NCI-H1092 treated with DMSO at 0.1 percent for 48 hours (cell line): Measurements from ENCODE around the gene MFN2.
"Not testable (repeated sequence)": the region's sequence is repeated elsewhere in the genome, so short reads cannot be mapped to it uniquely, and the experiment has no call there.

Source experiments
- DNase-seq: peaks from one replicate; lab custom pipeline; 2025; lab: John Stamatoyannopoulos, UW

MFN2 gene

DNA sequence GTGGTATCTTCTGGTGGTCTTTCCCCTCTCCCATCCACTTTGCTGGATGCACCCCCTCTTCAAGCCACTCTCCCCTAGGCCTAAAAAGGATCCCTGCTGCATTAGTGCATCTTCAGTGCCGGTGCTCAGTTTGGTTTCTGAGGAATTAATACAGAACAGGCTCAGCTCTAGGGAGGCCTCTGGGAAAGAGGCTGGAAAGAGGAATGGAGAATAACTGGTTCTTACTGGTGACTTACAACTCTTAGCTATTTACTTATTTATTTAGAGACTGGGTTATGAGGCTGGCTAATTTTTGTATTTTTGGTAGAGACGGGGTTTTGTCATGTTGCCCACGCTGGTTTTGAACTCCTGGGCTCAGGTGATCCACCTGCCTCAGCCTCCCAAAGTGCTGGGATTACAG lies 19.0 kb downstream of the MFN2 start:
- DNase-seq = no peak

DNA sequence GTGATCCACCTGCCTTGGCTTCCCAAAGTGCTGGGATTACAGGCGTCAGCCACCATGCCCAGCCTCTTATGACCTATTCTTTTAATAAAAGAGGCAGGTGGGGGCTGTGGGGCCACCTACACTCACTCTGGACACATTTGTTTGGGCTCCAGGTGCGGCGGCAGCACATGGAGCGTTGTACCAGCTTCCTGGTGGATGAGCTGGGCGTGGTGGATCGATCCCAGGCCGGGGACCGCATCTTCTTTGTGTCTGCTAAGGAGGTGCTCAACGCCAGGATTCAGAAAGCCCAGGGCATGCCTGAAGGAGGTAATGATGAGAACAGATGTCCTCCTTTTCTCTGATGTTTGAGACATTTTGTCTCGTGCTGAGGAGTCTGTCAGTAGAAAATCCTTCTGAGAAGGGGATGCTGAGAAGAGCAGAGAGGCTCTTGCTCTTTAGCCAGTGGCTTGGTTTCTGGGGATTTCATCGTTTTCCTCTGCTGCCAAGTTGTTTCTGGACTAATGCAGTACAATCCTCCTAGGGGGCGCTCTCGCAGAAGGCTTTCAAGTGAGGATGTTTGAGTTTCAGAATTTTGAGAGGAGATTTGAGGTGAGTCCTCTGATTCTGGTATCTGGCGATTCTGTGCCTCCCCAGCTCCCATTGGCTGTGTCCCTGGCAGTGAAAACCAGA lies 21.1 kb downstream of the MFN2 start:
- DNase-seq = peak; percentile 5

DNA sequence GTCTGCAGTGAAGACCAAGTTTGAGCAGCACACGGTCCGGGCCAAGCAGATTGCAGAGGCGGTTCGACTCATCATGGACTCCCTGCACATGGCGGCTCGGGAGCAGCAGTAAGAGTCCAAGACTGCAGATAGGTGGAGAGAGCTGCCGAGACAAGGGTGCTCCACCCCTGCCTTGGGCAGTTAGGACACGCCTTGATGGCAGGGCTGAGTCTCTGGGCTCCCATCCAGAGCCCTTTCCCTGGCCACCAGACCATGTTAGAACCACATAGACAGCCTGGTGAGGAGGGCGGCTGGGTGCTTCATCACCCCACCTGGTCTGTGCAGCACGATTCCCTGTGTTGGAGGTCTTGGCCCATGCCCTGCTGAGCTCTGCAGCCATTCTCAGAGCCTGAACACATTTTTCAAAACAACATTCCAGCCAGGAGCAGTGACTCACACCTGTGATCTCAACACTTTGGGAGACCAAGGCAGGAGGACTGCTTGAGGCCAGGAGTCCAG lies 21.8 kb downstream of the MFN2 start:
- DNase-seq = no peak

DNA sequence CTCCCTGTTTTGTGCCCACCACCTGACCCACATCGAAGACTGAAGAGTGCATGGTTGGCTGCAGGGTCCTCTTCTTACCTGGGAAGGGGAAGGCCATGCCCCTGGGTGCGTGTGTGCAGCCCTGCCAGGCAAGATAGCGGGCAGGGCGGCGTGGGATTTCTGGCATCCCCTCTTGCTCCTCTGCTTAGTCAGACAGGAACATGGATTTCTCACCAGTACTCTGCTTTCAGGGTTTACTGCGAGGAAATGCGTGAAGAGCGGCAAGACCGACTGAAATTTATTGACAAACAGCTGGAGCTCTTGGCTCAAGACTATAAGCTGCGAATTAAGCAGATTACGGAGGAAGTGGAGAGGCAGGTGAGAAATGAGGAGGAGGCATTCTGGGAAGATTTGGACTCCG lies 23.5 kb downstream of the MFN2 start:
- no peak for DNase-seq

DNA sequence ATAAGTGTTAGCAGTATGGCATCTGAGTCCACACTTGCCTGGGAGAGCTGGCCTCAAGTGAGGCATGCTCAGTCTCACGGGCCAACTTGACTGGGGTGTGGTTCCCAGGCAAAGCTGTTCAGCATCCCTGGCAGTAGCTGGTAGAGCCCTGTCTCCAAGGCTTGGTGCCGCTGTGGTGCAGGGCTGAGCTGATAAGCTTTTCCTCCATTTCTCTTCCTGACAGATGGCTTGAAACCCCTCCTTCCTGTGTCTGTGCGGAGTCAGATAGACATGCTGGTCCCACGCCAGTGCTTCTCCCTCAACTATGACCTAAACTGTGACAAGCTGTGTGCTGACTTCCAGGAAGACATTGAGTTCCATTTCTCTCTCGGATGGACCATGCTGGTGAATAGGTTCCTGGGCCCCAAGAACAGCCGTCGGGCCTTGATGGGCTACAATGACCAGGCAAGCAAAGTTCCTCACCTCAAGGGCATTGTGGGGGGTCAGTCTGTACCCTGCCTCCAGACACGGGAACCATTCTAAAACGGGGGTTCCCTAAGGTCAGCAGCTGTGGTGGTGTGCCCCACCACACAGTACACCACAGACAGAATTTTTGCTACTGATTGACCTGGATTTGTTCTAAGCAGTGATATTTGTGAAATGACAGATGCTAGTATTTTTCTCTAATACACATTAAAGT lies 25.4 kb downstream of the MFN2 start:
- no peak for DNase-seq

DNA sequence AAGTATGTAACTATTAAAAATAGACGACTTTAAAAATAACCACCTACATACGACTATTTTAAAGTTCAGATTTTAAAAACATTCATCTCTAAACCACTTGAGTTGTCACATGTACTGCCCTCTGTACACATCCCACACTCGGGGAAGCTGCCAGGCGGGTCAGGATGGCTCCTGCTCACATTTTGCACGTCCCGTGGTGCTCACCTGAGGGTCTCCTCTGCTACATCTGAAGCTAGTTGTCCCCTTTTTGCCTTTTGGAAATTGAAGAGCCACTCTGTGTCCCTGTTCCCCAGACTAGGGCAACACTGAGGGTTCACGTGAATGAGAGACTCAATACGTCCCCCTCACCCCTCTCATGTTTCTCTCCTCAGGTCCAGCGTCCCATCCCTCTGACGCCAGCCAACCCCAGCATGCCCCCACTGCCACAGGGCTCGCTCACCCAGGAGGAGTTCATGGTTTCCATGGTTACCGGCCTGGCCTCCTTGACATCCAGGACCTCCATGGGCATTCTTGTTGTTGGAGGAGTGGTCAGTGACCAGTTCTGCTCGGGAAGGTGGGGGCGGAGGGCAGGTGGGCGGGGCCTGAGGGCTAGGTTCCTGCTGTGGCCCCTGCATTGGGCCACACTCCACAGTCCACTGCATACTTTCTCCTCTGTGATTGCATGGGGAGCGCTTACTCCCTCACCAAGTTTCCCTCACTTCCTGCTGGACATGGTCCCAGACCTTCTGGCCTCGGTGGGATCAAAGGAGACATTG lies 26.1 kb downstream of the MFN2 start:
- no peak for DNase-seq

DNA sequence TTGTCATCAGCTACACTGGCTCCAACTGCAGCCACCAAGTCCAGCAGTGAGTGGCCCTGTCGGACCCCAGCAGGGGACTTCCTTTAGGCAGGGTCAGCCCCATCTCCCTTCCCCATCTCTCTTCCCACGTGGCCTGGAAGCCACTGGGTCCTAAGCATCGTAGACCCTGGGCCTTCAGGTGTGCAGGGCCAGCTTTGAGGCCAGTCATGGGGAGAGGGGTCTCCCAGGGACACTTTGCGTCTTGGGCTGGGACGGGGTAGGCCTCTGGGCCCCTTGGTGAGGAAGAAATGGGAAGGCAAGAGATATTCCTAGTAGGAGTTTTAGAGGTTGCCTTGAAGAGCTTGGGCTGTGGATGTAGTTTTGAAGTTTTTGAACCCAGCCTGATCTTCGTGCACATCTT lies 27.0 kb downstream of the MFN2 start:
- DNase-seq = no peak

DNA sequence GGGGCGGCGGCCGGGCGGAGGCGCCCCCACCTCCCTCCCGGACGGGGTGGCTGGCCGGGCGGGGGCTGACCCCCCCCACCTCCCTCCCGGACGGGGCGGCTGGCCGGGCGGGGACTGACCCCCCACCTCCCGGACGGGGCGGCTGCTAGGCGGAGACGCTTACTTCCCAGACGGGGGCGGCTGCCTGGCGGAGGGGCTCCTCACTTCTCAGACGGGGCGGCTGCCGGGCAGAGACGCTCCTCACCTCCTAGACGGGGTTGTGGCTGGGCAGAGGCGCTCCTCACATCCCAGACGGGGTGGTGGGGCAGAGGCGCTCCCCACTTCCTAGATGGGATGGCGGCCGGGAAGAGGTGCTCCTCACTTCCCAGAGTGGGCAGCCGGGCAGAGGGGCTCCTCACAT lies 28.1 kb downstream of the MFN2 start:
- not testable (repeated sequence) for DNase-seq

DNA sequence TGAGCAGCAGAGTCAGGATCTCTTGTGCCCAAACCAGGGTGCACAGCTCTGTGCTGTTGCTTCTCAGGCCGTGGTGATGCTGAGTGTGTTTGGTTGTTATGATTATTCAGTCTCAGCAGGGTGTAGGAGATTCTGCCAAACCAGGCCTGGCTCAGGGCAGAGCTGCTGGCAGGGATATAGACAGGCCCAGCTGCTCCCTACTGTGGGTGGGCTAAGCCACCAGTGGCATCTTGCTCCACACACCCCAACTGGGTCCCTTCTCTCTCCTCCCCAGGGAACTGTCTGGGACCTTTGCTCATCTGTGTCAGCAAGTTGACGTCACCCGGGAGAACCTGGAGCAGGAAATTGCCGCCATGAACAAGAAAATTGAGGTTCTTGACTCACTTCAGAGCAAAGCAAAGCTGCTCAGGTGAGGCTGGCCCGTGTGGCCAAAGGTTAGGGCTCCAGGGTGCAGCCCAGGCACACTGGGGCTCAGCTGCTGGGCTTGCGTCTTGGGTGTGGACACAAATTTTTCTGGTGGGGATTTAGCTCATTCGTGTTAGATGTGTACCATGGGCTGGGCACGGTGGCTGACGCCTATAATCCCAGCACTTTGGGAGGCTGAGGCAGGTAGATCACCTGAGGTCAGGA lies 29.2 kb downstream of the MFN2 start:
- no peak for DNase-seq

DNA sequence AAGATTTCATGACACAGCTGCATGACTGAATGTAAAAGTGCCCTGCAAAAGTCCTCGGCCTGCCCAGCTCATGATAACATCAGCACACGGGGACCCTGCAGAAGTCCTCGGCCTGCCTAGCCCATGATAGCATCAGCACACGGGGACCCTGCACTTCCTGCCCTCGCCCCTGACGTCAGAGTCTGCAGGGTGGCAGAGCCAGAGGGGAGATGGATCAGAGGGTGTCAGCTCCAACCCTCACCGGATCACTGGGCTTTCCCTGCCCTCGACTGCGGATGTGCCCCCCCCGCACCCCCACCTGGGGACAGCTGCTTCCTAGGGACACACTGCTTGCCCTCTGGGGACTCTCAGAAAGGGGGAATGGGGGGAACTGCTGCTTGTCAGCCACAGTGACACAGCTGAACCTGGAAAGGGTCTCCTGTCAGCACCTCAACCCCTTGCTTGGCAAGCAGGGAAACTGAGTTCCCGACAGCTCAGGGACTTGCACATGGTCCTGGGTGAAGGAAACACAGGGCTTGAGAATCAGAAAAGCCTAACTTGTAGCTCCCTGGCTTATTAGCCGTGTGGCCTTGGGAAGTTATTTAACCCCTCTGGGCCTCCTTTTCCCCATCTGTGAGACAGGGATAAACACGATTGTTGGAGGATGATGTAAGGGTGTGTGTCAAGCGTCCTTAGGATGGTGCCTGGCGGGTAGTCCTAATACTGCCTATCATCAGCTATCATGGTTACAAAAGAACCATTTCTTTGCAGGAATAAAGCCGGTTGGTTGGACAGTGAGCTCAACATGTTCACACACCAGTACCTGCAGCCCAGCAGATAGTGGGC lies 30.7 kb downstream of the MFN2 start:
- no peak for DNase-seq

DNA sequence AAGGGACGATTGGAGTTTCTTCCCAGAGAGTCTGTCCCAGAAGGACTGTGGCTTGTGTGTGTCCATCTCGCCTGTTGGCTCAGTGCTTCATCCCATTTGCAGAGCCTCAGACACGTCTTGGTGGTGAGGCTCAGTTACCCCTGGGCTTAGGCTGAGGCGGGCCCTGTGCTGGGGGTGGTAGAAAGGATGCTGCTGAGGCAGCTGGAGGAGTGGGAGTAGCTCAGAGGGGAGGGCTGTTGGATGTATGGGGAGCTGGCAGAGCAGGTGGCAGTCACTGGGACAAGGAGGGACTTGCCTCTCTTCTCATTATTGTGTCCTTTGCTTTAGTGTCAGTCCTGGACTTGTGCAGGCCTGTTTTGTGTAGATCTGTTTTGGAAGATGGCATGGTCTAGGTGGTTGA lies 31.8 kb downstream of the MFN2 start:
- DNase-seq = no peak

DNA sequence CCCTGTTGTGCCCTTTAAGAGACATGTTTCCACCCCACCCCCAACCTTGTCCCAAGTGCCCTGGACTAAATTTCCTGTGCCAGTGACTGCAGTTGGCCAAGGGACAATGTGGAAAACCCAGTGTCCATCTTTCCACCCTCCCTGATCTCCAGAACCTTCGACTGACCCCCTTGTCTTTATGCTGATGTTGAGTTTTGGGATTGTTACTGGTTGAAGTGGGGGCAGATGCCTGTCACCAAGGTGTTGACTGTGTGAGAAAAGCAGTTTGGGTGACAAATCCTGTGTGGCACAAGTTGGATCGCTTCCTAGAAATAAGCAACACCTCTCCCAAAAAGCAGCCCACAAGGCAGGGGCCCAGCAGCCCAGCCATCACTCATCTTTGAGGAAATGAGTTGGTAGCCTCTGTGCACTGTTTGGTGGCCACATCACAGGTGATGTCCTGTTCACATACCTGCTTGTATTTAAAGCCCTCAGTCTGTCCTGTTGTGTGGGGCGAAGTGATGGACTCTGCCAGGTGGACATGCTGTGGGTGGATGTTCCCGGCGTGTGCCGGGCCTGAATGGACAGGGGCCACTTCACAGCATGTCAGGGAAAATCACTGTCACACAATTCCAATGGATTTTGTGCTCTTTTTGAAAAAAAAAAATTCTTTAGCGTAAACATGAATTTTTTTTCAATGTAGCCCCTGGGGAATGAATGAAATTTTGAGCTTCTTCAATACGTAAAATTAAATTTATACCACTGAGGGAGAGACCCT lies 32.5 kb downstream of the MFN2 start:
- no peak for DNase-seq

DNA sequence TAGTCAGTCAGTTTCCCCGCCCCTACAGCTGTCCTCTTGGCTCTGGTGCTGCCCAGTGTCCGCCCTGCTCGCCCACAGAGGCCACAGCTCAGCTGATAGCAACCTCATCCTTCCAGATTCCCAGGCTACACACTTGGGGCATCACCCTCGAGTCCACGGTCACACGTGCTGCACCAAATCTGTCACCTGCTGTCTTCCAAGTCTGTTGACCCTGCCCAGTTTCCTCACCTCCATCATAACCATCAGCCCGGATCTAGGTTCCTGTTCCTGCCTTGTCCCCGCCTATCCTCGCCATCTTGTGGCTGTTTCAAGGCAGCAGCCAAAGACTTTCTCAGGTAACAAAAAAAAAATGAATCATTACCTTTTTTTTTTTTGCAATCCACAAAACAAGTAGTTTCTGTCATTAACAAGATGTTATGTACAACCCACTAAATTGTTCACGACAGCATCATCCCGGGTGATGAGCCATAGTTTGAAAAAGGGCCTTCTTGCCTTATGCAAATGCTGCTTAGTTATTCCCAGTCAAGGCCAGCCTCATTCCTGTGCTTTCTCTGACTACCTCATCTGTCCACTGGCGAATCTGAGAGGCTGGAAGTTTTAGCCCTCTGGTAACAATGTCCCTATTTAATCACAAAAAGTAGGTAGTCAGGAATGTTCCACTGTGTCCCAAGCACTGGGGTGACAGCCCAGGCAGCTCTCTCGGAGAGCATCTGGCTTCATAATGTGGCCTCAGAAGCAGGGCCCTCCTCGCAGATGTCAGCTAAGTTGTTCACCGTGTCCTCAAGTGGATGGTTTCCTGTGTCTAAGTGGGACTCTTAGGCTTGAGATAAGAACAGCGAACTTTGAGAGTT lies 34.1 kb downstream of the MFN2 start:
- DNase-seq = no peak

DNA sequence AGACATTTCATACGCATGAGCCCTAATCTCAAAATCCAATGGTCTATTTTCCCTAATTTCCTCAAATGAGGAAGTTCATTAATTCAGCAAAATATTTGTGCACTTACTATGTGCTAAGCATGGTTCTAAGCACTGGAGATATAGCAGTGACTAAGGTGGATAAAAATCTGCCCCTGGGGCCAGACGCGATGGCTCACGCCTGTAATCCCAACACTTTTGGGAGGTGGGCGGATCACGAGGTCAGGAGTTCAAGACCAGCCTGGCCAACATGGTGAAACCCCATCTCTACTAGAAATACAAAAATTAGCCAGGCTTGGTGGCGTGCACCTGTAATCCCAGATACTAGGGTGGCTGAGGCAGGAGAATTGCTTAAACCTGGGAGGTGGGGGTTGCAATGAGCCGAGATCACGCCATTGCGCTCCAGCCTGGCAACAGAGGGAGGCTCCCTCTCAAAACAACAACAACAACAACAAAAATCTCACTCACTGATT lies 34.8 kb downstream of the MFN2 start:
- no peak for DNase-seq

DNA sequence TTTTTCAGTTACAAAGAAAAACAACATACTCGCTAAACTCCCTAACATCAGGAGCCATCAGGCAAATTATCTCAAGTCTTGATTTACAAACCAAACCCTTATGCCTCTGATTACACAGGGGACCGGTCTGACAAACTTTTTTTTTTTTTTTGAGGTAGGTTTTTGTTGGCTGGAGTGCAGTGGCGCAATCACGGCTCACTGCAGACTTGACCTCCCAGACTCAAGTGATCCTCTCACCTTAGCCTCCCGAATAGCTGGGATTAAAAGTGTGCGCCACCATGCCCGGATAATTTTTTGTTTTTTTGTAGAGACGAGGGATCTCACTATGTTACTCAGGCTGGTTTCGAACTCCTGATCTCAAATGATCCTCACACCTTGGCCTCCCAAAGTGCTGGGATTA lies 35.3 kb downstream of the MFN2 start:
- no peak for DNase-seq

DNA sequence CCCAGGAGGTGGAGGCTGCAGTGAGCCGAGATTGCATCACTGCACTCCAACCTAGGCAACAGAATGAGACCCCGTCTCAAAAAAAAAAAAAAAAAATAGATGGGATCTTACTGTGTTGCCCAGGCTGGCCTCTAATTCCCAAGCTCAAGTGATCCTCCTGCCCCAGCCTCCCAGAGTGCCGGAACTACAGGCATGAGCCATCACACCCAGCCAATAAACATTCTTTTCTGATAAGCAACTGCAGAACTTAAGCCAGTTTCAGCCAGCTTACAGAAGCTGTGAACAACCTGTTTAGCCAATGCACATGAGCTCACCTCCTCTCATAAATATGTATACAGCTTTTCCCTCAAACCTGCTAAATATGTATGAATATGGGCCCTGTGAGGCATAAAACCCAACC lies 35.9 kb downstream of the MFN2 start:
- DNase-seq = no peak

DNA sequence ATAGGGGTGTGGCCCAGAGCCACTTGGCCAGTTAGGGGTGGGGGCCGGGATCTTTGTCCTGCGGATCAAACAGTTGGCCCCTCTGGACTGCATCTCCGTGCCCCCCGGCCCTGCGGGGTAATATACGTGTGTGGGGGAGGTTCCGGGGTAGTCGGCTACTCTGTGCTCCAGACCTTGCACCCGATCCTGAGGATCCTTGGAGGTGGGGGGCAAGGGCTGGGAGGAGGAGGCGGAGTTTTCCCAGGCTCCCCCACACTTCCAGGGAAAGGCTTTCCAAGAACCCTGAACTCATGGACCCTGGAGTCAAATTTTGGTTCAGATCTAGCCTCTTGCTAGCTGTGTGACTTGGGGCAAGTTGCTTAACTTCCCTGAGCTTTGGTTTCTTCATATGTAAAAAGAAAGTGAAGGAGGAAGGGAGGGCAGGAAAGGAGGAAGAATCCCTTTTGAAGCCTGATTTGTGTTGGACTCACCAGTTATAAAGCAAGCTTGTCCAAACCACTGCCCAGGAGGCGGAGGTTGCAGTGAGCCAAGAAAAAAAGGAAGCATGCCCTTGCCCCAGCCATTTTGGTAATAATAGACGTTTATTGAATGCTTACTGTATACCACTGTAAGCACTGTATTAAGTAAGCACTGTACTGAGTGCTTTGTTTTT lies 39.7 kb downstream of the MFN2 start:
- no peak for DNase-seq

DNA sequence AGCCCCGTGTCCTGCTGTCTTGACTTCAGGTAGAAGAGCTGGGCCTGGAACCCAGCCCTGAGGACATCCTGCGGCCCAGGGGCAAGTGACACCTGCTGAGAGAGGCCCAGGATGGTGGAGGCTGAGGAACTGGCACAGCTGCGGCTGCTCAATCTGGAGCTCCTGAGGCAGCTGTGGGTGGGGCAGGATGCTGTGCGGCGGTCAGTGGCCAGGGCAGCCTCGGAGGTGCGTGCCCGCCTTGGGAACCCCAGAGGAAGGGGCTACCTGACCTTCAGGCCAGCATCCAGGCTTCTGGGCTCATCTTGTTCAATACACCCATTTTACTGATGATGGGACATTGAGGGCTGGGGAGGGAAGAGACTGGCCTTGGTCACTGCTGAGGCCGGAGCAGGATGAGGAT lies 41.4 kb downstream of the MFN2 start:
- DNase-seq = no peak

DNA sequence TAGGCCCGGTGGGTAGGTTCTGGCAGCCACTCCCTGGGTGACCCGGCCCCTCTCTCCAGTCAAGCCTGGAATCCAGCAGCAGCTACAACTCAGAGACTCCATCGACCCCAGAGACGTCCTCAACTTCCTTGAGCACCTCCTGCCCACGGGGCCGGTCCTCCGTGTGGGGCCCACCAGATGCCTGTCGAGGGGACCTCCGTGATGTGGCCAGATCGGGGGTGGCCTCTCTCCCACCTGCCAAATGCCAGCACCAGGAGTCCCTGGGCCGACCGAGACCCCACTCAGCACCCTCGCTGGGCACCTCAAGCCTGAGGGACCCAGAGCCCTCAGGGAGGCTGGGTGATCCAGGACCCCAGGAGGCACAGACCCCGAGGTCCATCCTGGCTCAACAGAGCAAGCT lies 41.8 kb downstream of the MFN2 start:
- no peak for DNase-seq
